GM18502 (cell line): ENCODE measurements around the gene LRRC26.
"Not testable (repeated sequence)": the region's sequence is repeated elsewhere in the genome, so short reads cannot be mapped to it uniquely, and the experiment has no call there.

Experiments
- ATAC-seq: cut with Tn5 transposase; IDR thresholded peaks from one replicate; pipeline ENCODE4 v1.9.1; 2021; ENCODE audit warnings: mild to moderate bottlenecking; ENCODE audit not compliant: unreplicated experiment, poor library complexity

LRRC26 gene

GRCh38 chr9:137139468-137140150, 30.2 kb downstream of the LRRC26 start:
- ATAC-seq = no peak

- ATAC-seq = no peak
Measured at GRCh38 chr9:137138722-137139467, 31.0 kb downstream of the LRRC26 start, which contains the start of gene GRIN1. TSS of gene GRIN1 (plus strand) at chr9:137139154. CDS start at chr9:137139487, 333 bp downstream.

- ATAC-seq = no peak
Measured at GRCh38 chr9:137138058-137138721, 31.7 kb downstream of the LRRC26 start.

GRCh38 chr9:137136881-137137607, 32.8 kb downstream of the LRRC26 start:
- ATAC-seq = no peak

- no peak for ATAC-seq
Measured at GRCh38 chr9:137136261-137136880, 33.5 kb downstream of the LRRC26 start.

- not testable (repeated sequence) for ATAC-seq
Measured at GRCh38 chr9:137135154-137135553, 34.7 kb downstream of the LRRC26 start.

GRCh38 chr9:137134191-137134590, 35.7 kb downstream of the LRRC26 start:
- no peak for ATAC-seq

GRCh38 chr9:137130176-137130755, 39.6 kb downstream of the LRRC26 start:
- ATAC-seq = no peak

- ATAC-seq = peak; percentile 82
Measured at GRCh38 chr9:137129456-137130175, 40.2 kb downstream of the LRRC26 start.

- ATAC-seq = peak; percentile 25
Measured at GRCh38 chr9:137128862-137129455, 40.9 kb downstream of the LRRC26 start.

- no peak for ATAC-seq
Measured at GRCh38 chr9:137128158-137128861, 41.5 kb downstream of the LRRC26 start.

- no peak for ATAC-seq
Measured at GRCh38 chr9:137127301-137128157, 42.3 kb downstream of the LRRC26 start.

- ATAC-seq = no peak
Measured at GRCh38 chr9:137126786-137127185, 43.1 kb downstream of the LRRC26 start.

- ATAC-seq = not testable (repeated sequence)
Measured at GRCh38 chr9:137123952-137124462, 45.8 kb downstream of the LRRC26 start.

GRCh38 chr9:137123468-137123837, 46.4 kb downstream of the LRRC26 start:
- ATAC-seq = peak; percentile 35

GRCh38 chr9:137122796-137123467, 46.9 kb downstream of the LRRC26 start:
- ATAC-seq = not testable (repeated sequence)
